ENCODE measurements around the gene SGSM1.

Gene SGSM1

DNA sequence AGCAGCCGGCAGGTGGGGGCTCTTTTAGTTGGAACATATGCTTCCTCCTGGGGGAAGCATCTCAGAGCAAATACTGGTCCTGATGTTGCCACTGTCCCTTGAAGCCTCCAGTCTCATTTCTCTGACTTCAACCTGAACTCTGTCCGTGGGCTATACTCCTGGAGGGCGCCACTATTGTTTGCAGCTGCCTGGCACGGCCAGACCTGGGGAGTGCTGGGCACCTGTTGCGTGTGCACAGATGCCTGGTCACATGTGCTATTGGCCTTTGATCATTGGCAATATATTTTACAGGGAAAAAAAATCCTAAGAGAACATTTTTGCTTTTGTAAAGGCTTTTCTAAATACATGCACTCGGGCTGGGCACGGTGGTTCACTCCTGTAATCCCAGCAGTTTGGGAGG lies 122.3 kb downstream of the SGSM1 start:
- Histone ChIP-seq H3K79me2 (ENCODE audit: insufficient read depth, low read length) (no peaks in the 10 kb centered on the region), H2AFZ (ENCODE audit: low read length) (no peak overlapping the region), H3F3A (ENCODE audit: low read depth) (no peaks in the 10 kb centered on the region), H3K4me2 (ENCODE audit: low read depth, low read length, poor library complexity, severe bottlenecking) (no peak overlapping the region), H4K20me1 (ENCODE audit: insufficient read depth, low read length, poor library complexity, severe bottlenecking) (no peaks in the 10 kb centered on the region), H3K9ac (ENCODE audit: low read depth, low read length, poor library complexity, severe bottlenecking) (no peak overlapping the region), H3K27me3 (ENCODE audit: insufficient read depth, low read length, poor library complexity, severe bottlenecking) (no peaks in the 10 kb centered on the region), H3K9me3 (ENCODE audit: insufficient read depth, low read depth, low read length) (no peaks in the 10 kb centered on the region), H3K36me3 (ENCODE audit: insufficient read depth, low read length) (no peaks in the 10 kb centered on the region), H3K4me1 (ENCODE audit: insufficient read depth, low read length, poor library complexity, severe bottlenecking) (no peaks in the 10 kb centered on the region), H3K9me2 (replicated peaks; ENCODE audit: low read depth, low read length) (no peaks in the 10 kb centered on the region), H3K4me3 (ENCODE audit: low read length, poor library complexity, severe bottlenecking) (no peak overlapping the region)
- TF ChIP-seq, protein P1, sequence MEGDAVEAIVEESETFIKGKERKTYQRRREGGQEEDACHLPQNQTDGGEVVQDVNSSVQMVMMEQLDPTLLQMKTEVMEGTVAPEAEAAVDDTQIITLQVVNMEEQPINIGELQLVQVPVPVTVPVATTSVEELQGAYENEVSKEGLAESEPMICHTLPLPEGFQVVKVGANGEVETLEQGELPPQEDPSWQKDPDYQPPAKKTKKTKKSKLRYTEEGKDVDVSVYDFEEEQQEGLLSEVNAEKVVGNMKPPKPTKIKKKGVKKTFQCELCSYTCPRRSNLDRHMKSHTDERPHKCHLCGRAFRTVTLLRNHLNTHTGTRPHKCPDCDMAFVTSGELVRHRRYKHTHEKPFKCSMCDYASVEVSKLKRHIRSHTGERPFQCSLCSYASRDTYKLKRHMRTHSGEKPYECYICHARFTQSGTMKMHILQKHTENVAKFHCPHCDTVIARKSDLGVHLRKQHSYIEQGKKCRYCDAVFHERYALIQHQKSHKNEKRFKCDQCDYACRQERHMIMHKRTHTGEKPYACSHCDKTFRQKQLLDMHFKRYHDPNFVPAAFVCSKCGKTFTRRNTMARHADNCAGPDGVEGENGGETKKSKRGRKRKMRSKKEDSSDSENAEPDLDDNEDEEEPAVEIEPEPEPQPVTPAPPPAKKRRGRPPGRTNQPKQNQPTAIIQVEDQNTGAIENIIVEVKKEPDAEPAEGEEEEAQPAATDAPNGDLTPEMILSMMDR (conservative IDR thresholded peaks at IDR 0.05; ENCODE audit: low read length): no peak
- TF ChIP-seq EZH2phosphoT487 (IDR thresholded peaks at IDR 0.05; ENCODE audit: borderline replicate concordance): no peak

DNA sequence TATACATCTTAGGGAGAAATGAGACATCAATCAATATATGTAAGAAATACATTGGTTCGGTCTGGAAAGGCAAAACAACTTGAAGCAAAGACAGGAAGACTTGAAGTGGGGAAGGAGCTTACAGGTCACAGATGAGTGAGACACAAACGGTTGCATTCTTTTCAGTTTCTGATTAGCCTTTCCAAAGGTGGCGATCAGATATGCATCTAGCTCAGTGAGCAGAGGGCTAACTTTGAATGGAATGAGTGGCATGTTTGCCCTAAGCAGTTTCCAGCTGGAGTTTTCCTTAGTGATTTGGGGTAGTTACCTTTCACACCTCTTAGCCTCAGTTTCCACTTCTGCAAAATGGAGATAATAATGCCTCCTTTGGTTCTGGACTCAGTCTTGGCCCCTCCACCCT lies 124.7 kb downstream of the SGSM1 start:
- no peaks in the 10 kb centered on the region for H4K20me1 ChIP-seq (ENCODE audit: insufficient read depth, low read length, poor library complexity, severe bottlenecking)
- H3K9me2 ChIP-seq (replicated peaks; ENCODE audit: low read depth, low read length): no peaks in the 10 kb centered on the region
- no peaks in the 10 kb centered on the region for H3K36me3 ChIP-seq (ENCODE audit: insufficient read depth, low read length)
- no peaks in the 10 kb centered on the region for H3K79me2 ChIP-seq (ENCODE audit: insufficient read depth, low read length)
- H3K4me3 ChIP-seq (ENCODE audit: low read length, poor library complexity, severe bottlenecking): no peak overlapping the region
- H3K4me2 ChIP-seq (ENCODE audit: low read depth, low read length, poor library complexity, severe bottlenecking): no peak overlapping the region
- H3K27me3 ChIP-seq (ENCODE audit: insufficient read depth, low read length, poor library complexity, severe bottlenecking): no peaks in the 10 kb centered on the region
- no peaks in the 10 kb centered on the region for H3K9me3 ChIP-seq (ENCODE audit: insufficient read depth, low read depth, low read length)
- no peak overlapping the region for H2AFZ ChIP-seq (ENCODE audit: low read length)
- H3K4me1 ChIP-seq (ENCODE audit: insufficient read depth, low read length, poor library complexity, severe bottlenecking): no peaks in the 10 kb centered on the region
- no peak overlapping the region for H3K9ac ChIP-seq (ENCODE audit: low read depth, low read length, poor library complexity, severe bottlenecking)
- no peaks in the 10 kb centered on the region for H3F3A ChIP-seq (ENCODE audit: low read depth)
- TF ChIP-seq, protein P1 (conservative IDR thresholded peaks at IDR 0.05; ENCODE audit: low read length): no peak
- TF ChIP-seq EZH2phosphoT487 (IDR thresholded peaks at IDR 0.05; ENCODE audit: borderline replicate concordance): no peak

DNA sequence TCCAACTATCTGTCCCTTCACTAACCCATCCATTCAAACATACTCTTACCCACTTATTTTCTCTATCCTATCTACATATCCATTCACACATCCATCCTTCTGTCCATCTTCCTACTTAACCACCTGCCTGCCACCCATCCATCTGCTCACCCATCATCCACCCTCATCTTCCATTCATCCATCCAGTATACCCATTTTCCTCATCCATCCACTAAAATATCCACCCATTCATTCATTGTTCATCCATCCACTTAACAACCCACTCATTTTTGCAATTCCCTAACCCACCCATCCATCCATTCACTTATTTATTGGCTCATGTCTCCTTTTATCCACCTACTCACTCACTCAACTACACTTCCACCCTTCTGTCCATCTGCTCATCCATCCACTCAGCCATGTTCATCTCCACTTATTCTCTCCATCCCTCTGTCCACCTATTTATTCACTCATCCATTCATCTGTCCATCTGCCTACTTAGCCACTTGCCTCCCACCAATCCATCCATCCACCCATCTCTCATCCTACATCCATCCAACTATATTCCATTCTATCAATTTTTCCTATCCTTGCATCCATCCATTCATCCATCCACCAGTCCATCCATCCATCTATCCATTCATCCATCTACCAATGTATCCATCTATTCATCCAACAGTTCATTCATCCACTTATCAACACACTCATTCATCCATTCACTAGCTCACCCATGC lies 129.9 kb downstream of the SGSM1 start:
- no peak overlapping the region for H2AFZ ChIP-seq (ENCODE audit: low read length)
- no peaks in the 10 kb centered on the region for H4K20me1 ChIP-seq (ENCODE audit: insufficient read depth, low read length, poor library complexity, severe bottlenecking)
- TF ChIP-seq EZH2phosphoT487 (IDR thresholded peaks at IDR 0.05; ENCODE audit: borderline replicate concordance): no peak
- TF ChIP-seq, protein P1 (conservative IDR thresholded peaks at IDR 0.05; ENCODE audit: low read length): no peak
- no peak overlapping the region for H3K9ac ChIP-seq (ENCODE audit: low read depth, low read length, poor library complexity, severe bottlenecking)
- H3K9me3 ChIP-seq (ENCODE audit: insufficient read depth, low read depth, low read length): no peaks in the 10 kb centered on the region
- no peak overlapping the region for H3K4me3 ChIP-seq (ENCODE audit: low read length, poor library complexity, severe bottlenecking)
- no peaks in the 10 kb centered on the region for H3K27me3 ChIP-seq (ENCODE audit: insufficient read depth, low read length, poor library complexity, severe bottlenecking)
- no peak overlapping the region for H3K4me2 ChIP-seq (ENCODE audit: low read depth, low read length, poor library complexity, severe bottlenecking)
- no peaks in the 10 kb centered on the region for H3K9me2 ChIP-seq (replicated peaks; ENCODE audit: low read depth, low read length)
- H3K4me1 ChIP-seq (ENCODE audit: insufficient read depth, low read length, poor library complexity, severe bottlenecking): no peaks in the 10 kb centered on the region
- no peaks in the 10 kb centered on the region for H3K79me2 ChIP-seq (ENCODE audit: insufficient read depth, low read length)
- no peaks in the 10 kb centered on the region for H3F3A ChIP-seq (ENCODE audit: low read depth)
- no peaks in the 10 kb centered on the region for H3K36me3 ChIP-seq (ENCODE audit: insufficient read depth, low read length)
